GM12878 (cell line): ENCODE results near the gene YWHAQ.

Source experiments
- BHLHE40 ChIP-seq, 2 experiments: fragments of 450-650 bp in 1 of 2; IDR thresholded peaks; 2 replicates each; pipeline ENCODE4 v1.6.1; 2011 to 2017; ENCODE audit warnings: low read depth in 2 of 2, borderline replicate concordance in 1 of 2, improper control_type of control experiment in 1 of 2, low read length in 1 of 2, mild to moderate bottlenecking in 1 of 2
- CEBPB ChIP-seq, 2 experiments: fragments of 150-350 bp in 1 of 2; IDR thresholded peaks; 2 replicates each; pipeline ENCODE4 v1.6.1; 2012 to 2014; ENCODE audit warnings: low read depth in 2 of 2, low read length in 2 of 2, borderline replicate concordance in 1 of 2, inconsistent platforms in 1 of 2
- CTCF ChIP-seq, 3 experiments: IDR thresholded peaks in 2 of 3; conservative IDR thresholded peaks in 1 of 3; 2 replicates each; pipeline ENCODE4 v1.5.1; 2011; ENCODE audit warnings: low read depth in 3 of 3, low read length in 3 of 3, mild to moderate bottlenecking in 3 of 3, control low read depth in 2 of 3, moderate library complexity in 2 of 3, inconsistent platforms in 1 of 3, mixed read lengths in 1 of 3; ENCODE audit not compliant: control insufficient read depth in 2 of 3, insufficient read depth in 1 of 3; ENCODE audit errors: extremely low read depth in 1 of 3
- EP300 ChIP-seq, 2 experiments: fragments of 150-350 bp in 1 of 2; IDR thresholded peaks; 2 replicates each; pipeline ENCODE4 v1.6.1; 2011 to 2012; ENCODE audit warnings: low read depth in 2 of 2, low read length in 2 of 2, borderline replicate concordance in 1 of 2, improper control_type of control experiment in 1 of 2, inconsistent platforms in 1 of 2; ENCODE audit not compliant: control insufficient read depth in 1 of 2
- NR2F1 ChIP-seq: fragments of 450-650 bp; conservative IDR thresholded peaks from 2 replicates; pipeline ENCODE4 v1.6.1; 2017; ENCODE audit warnings: mild to moderate bottlenecking
- RAD21 ChIP-seq: IDR thresholded peaks from 2 replicates; pipeline ENCODE4 v1.6.1; 2011; ENCODE audit warnings: mild to moderate bottlenecking, low read depth, low read length, moderate library complexity; ENCODE audit not compliant: insufficient read depth
- SMAD1 ChIP-seq: fragments of 450-650 bp; IDR thresholded peaks from 2 replicates; pipeline ENCODE4 v1.6.1; 2018; ENCODE audit warnings: mild to moderate bottlenecking, low read depth; ENCODE audit not compliant: partially characterized antibody
- SUZ12 ChIP-seq: fragments of 200-600 bp; sonication (generic); IDR thresholded peaks from one replicate; pipeline ENCODE4 v1.6.1; 2018; ENCODE audit warnings: antibody characterized with exemption, mild to moderate bottlenecking; ENCODE audit not compliant: unreplicated experiment
- TCF7 ChIP-seq: IDR thresholded peaks from 2 replicates; pipeline ENCODE4 v1.6.1; 2014; ENCODE audit warnings: antibody characterized with exemption, borderline replicate concordance
- USF1 ChIP-seq: IDR thresholded peaks from 2 replicates; pipeline ENCODE4 v1.6.1; 2011; ENCODE audit warnings: borderline replicate concordance, low read depth, mild to moderate bottlenecking, moderate library complexity, mixed read lengths, low read length; ENCODE audit not compliant: insufficient read depth; ENCODE audit errors: extremely low read length
- ZNF384 ChIP-seq: IDR thresholded peaks from 2 replicates; pipeline ENCODE4 v1.6.1; 2012; ENCODE audit warnings: low read depth, mild to moderate bottlenecking, low read length, improper control_type of control experiment, borderline replicate concordance
- ZZZ3 ChIP-seq: IDR thresholded peaks from 2 replicates; pipeline ENCODE4 v1.6.1; 2011; ENCODE audit warnings: low read depth; ENCODE audit not compliant: control insufficient read depth, insufficient read length
- TF ChIP-seq, protein P1 (sequence below): fragments of 450-650 bp; IDR thresholded peaks from 2 replicates; pipeline ENCODE4 v1.6.1; 2017; ENCODE audit warnings: mild to moderate bottlenecking, low read depth, inconsistent platforms; ENCODE audit not compliant: poor library complexity, severe bottlenecking
- TF ChIP-seq, protein P2 (sequence below): IDR thresholded peaks from 2 replicates; pipeline ENCODE4 v1.6.1; 2011; ENCODE audit warnings: low read depth, low read length, improper control_type of control experiment, borderline replicate concordance

- TF ChIP-seq SMAD1: no peak
- TF ChIP-seq, protein P1, sequence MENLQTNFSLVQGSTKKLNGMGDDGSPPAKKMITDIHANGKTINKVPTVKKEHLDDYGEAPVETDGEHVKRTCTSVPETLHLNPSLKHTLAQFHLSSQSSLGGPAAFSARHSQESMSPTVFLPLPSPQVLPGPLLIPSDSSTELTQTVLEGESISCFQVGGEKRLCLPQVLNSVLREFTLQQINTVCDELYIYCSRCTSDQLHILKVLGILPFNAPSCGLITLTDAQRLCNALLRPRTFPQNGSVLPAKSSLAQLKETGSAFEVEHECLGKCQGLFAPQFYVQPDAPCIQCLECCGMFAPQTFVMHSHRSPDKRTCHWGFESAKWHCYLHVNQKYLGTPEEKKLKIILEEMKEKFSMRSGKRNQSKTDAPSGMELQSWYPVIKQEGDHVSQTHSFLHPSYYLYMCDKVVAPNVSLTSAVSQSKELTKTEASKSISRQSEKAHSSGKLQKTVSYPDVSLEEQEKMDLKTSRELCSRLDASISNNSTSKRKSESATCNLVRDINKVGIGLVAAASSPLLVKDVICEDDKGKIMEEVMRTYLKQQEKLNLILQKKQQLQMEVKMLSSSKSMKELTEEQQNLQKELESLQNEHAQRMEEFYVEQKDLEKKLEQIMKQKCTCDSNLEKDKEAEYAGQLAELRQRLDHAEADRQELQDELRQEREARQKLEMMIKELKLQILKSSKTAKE: no peak
- TF ChIP-seq CTCF (IDR thresholded peaks at IDR 0.05 in 2 of 3, conservative IDR thresholded peaks at IDR 0.05 in 1 of 3; ENCODE audit: control insufficient read depth in 2 of 3, extremely low read depth in 1 of 3, insufficient read depth in 1 of 3, low read depth in 3 of 3, low read length in 3 of 3): no peak
- no peak for TF ChIP-seq RAD21
- no peak for TF ChIP-seq EP300 (IDR thresholded peaks at IDR 0.05; ENCODE audit: borderline replicate concordance in 1 of 2, control insufficient read depth in 1 of 2, low read depth in 2 of 2, low read length in 2 of 2)
- no peak for TF ChIP-seq USF1
- TF ChIP-seq ZNF384: no peak
- TF ChIP-seq BHLHE40 (IDR thresholded peaks at IDR 0.05; ENCODE audit: borderline replicate concordance in 1 of 2, low read depth in 2 of 2, low read length in 1 of 2): no peak
- no peak for TF ChIP-seq SUZ12
- TF ChIP-seq NR2F1: no peak
- no peak for TF ChIP-seq ZZZ3
- TF ChIP-seq CEBPB (IDR thresholded peaks at IDR 0.05; ENCODE audit: borderline replicate concordance in 1 of 2, low read depth in 2 of 2, low read length in 2 of 2): no peak
- TF ChIP-seq, protein P2, sequence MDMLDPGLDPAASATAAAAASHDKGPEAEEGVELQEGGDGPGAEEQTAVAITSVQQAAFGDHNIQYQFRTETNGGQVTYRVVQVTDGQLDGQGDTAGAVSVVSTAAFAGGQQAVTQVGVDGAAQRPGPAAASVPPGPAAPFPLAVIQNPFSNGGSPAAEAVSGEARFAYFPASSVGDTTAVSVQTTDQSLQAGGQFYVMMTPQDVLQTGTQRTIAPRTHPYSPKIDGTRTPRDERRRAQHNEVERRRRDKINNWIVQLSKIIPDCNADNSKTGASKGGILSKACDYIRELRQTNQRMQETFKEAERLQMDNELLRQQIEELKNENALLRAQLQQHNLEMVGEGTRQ: no peak
- no peak for TF ChIP-seq TCF7
These were observed 18.5 kb upstream of the YWHAQ start for GRCh38 chr2:9649261-9649660.
